GM19395 (cell line): ENCODE data around the gene KIF26A.
"Not testable (repeated sequence)": the region's sequence is repeated elsewhere in the genome, so short reads cannot be mapped to it uniquely, and the experiment has no call there.

Experiments
- ATAC-seq: cut with Tn5 transposase; IDR thresholded peaks from one replicate; pipeline ENCODE4 v1.9.1; 2021; ENCODE audit warnings: mild to moderate bottlenecking, moderate library complexity; ENCODE audit not compliant: unreplicated experiment

The KIF26A gene

DNA sequence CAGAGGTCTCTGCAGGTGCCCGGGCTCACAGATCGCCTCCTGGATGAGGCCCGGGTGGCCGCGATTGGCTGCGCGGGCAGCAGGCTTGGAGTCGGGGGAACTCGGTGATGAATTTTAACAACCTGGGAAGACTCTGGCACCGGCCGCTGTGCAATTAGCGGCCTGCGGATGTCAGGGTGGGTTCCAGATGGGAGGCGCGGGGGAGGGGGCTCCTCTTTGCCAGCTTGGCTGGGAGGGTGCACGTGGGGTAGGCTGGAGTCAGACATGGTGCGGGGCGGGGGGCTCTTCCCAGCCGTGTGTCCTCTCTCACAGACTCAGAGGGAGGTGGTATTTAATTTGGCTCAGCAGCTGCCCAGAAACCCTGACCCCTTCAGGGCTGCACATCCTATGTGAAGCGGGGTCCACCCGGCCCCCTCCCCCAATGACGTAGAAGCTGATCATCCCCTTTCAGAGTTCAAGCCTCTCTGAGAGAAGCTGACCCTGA, 81.4 kb downstream of the KIF26A start:
- ATAC-seq: no peak

DNA sequence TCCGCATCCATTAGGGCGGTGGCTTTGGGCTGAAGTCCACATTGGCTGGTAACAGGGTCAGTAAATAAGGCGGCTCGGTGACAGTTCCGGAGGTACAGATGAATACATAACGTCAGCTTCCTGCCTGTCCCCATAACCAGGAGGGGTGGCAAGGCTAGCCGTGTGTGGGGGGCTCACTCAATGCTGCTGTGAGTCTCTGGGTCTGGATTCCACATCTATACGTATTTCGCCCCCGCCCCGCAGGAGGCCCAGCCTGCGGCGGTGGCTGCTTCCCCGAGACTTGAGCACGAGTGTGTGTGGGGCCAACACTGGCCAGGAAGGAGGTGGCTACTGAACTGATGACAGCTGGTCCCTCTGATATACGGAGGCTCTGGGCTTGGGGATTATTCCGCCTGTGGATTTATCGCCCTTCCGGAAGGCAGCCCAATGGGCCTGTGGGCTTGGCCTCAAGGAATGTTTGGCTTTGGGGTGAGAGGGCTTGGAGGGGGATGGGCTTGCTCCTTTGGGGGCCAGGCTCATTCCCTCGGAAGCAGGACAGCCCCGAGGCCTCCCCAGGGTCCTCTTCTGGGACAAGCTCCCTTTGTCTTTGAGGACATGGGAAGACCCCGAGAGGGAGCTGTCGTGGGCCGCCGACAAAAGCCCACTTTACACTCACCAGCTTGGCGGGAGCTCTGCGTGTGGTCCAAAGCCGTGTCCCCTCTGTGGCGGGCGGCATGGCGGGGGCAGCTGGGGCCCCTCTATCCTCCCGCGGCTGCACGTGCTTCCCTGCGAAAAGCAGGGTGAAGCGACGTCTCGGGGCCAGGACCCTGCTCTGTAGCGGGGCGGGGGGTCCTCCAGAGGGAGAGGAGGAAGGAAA, 82.1 kb downstream of the KIF26A start:
- no peak for ATAC-seq

DNA sequence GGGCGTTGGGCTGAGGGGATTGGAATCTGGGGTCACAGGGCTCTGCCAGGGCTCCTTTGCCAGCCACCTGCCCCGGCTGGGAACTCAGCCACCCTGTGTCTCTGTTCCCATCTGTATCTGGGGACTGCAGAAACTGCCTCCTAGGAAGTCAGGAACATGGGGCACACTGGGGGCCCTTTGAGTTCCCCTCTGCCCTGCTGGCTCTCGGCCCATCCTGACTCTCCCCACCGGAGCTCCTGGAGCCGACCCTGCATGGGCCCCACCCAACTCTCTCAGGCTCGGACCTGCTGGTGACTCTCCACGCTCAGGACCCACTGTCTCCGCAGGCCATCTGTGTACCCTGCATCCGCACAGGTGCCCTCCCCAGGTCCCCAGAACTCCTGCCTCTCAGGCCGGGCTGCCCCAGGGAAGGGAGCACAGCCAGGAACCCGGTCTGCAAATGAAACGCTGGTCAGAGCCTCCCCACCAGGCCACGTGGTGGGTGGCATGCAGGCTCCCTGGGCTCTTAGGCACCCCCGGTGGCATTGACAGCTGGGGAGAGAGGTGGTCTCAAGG, 82.8 kb downstream of the KIF26A start:
- no peak for ATAC-seq

DNA sequence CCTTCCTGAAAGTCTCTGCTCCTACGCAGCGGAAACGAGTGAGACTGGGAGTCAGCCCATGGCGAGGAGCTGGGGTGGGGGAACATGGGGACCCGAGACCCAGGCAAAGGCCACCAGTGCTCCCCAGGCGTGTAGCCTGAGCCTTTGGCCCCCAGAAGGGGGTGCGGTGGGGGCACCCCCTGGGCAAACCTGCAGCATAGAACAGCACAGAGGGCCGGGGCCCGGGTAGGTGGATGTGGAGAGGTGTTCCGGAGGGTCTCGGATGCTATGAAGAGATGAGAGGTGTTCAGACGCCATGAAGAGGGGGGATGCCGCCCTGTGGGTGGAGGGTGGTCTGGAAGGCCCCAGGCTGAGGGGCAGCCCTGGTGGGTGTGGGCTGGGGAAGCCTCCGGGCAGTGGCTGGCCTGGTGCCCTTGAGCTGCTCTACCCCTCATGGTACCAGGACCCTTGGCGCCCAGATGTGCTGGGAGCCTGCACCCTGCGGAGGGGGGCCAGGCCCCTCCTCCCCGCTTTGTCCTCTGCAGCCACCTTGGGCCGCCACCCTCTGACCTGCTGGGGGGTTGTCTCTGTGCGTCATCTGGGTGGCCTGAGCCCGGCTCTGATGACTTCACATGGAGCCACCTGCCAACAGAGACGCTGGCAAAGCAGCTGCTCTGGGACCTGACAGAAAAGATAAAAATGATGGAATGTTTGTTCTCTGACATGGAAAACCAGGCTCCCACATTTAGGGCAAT, 83.4 kb downstream of the KIF26A start:
- ATAC-seq: no peak

DNA sequence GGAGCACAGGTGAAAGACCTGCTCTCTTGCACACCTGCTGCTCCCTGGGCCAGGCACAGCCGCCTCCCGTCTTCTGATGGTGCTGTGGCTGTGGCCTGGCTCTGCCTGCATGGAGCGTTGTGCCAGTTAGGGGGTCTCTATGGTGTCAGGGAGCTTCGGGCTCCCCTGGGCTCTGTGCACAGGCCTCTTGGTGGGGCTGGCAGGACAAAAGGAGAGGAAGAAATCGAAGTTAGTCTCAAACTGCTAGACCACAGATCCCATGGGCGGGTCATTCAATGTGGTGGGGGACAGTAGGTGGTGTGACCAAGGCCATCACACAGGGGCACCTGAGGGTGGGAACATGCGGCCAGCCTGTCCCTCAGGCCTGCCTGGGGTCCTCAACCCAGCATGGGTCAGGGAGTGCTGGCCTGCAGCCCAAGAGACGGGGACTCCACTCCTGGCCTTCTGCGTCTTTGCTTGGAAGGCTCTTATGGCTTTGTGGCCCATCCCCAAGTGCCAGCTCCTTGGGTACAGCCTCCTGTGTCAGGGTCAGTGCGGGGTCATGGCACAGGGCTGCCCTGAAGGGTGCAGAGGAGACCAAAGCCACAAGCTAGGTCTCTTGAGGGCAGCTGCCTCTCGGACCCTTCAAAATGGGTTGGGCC, 84.1 kb downstream of the KIF26A start:
- no peak for ATAC-seq

DNA sequence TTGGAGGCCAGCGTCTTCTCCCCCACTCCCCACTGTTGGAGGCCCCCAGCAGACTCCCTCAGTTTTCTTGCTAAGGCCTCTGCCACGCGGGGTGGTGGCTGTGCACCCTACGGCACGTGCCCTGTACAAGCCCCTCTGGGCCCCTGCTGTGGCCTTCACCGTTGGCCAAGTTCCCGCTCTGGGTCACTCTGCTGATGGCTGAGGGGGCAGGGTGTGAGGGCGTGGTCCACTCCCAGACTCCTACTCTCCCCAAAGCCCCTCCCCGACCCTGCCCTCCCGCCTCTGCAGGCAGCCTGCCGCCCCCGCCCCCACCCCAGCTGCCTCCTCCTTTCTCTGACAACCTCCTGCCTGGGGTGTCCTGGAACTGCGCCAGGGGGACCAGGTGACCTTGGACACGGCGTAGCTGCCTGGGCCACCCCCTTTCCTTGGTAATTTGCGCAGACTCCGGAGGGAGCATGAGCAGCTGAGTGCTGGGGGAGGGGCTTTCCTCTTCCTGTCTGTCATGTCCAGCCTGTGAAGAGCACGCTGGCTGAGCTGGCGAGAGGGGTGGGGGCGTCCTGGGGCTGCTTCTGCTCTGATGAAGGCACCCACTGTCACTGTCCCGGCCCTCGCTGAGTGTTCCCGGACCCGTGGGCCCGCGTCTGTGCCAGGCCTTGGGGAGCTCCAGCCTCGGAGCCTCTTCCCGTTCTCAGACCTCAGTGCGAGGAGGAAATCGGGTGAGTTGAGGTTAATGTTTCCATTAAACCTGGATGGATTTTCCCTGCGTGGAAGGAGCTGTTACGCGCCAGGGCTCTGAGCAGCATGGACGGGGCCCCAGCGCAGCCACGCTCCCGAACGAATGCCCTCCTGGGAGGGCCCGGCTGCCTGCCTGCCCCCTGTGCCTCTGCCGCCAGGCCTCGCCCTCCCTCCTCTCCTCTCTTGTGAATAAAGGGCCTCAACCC, 85.0 kb downstream of the KIF26A start:
- ATAC-seq: no peak

DNA sequence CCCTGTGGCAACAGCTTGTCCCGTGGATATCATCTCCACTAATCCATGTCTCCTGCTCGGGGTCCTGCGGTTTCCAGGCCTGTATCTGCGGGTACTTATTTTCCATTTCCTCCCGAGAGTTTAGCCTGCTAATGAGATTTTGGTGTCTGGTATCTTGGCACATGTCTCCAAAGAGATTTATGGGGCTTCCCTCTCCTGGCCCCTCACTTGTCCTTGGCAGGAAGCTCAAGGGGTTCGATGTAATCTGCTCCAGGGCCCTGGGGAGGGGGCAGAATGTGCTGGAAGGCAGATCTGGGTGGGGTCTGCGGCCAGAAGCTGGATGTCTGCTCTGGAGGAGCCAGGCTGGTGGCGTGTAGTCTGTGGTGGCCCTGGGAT, 85.7 kb downstream of the KIF26A start:
- no peak for ATAC-seq

DNA sequence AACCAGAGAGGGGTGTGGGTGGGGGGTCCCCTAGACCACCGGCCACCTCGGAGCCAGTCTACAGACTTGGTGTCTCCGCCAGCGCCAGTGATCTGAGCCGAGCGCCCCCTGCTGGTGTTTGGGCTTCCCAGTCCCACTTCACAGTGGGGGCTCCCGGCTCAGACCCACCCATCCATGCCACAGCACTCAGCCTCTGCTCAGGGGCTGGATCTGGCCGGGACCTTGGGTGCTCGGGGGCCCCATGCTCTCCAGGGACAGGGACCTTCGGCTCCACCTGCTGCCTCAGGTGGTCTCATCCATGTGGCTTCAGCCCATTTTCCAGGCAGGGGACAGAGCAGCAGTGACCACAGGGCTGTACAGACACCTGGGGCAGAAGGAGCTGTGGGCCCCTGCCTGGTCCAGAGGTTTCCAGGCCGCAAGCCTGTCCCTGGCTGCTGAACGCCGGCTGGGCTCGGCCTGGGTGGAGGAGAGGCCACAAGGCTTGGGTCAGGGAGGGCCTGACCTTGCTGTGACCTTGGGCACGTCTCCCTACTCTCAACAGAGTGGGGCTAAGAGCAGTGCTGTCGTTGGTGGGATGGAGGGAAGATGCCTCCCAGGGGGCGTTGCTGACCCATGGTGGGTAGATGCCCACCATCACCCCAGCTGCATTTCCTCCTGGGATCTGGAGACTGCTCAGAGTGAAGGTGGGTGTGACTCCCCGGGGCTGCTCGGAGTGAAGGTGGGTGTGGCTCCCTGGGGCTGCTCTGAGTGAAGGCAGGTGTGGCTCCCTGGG, 86.3 kb downstream of the KIF26A start:
- no peak for ATAC-seq

DNA sequence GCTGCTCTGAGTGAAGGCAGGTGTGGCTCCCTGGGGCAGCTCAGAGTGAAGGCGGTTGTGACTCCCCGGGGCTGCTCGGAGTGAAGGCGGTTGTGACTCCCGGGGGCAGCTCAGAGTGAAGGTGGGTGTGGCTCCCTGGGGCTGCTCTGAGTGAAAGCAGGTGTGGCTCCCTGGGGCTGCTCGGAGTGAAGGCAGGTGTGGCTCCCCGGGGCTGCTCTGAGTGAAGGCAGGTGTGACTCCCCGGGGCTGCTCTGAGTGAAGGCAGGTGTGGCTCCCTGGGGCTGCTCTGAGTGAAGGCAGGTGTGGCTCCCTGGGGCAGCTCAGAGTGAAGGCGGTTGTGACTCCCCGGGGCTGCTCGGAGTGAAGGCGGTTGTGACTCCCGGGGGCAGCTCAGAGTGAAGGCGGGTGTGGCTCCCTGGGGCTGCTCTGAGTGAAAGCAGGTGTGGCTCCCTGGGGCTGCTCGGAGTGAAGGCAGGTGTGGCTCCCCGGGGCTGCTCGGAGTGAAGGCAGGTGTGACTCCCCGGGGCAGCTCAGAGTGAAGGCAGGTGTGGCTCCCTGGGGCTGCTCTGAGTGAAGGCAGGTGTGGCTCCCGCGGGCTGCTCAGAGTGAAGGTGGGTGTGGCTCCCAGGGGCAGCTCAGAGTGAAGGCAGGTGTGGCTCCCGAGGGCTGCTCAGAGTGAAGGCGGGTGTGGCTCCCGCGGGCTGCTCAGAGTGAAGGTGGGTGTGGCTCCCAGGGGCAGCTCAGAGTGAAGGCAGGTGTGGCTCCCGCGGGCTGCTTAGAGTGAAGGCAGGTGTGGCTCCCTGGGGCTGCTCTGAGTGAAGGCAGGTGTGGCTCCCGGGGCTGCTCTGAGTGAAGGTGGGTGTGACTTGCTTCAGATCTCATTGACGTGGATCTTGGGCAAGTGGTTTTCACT, 87.1 kb downstream of the KIF26A start:
- ATAC-seq: not testable (repeated sequence)

DNA sequence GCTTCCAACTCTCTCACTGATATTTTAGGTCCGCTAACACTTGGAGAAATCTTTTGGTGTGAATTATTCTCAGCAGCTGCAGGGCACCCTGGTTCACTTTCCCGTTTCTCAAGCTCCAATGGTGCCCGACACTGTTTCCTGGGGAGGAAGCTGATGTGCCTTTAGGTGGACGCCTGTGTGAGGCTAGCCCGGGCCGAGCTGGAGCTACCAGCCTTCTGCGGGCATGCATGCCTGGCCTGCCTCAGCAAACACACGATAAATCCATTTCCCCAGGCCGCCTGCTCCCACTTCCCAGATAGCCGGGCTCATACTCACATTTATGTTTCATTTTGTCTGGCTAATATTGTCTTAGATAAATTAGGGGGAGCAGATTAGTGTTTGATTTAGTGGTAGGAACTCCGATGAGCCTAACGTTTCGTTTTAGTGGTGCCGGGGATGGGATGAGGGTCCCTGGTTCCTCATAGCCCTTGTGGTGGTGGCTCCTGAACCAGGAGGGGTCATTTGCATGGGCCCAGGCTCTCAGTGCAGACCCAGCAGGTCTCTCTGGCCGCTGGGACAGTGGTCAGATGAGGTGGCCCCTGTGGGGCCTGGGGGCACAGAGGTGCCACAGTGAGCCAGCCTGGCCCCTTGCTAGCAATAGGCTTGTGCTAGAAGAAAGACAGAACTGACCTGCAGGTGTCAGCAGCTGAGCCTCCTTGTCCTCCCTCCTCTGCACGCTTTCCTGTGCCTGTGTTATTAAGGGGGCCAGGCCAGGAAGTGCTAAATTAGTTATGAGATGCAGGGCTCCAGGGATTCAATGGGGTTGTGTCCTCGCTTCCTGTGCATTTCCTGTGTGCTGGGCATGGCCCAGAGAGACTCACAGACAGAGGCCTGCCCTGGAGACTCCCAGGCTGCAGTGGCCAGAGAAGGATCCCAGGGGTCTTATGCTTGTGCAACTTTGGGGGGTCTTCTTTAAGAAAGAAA, 88.3 kb downstream of the KIF26A start:
- ATAC-seq: no peak

DNA sequence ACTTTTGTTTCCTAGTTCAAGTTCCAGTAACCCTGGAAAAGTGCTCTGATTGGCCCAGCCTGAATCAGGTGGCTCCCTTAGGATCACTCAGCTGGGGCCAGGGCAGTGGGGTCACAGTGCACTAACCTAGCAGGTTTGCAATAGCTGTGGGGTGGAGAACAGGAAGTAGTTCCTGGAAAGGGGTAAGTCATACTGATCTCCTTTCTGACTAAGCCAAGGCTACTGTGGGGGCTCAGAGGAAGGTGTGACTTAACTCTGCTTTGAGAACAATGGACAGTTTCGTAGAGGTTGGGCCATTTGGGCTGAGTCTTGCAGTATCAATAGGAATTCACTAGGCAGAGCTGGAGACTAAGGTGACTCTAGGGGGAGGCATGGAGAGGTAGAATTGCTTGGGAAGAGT, 89.4 kb downstream of the KIF26A start:
- no peak for ATAC-seq

DNA sequence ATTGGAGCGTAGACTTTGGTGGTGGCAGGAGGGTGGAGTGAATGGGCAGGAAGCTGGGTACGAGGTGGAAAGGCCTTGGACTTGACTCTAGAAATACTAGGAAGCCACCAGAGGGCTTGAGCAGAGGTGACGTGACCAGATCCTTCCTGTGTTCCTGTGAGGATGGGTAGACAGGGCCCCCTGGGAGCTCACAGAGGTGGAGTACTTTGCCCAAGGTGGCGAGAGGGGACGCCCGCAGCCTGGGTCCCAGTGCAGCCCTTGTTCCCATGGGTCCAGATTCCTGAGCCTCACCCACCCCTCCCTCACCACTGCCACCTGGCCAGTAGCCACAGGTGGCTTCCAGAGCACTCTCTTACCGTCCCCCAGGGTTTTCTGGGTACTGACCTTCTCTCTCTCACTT, 89.8 kb downstream of the KIF26A start:
- ATAC-seq: no peak

DNA sequence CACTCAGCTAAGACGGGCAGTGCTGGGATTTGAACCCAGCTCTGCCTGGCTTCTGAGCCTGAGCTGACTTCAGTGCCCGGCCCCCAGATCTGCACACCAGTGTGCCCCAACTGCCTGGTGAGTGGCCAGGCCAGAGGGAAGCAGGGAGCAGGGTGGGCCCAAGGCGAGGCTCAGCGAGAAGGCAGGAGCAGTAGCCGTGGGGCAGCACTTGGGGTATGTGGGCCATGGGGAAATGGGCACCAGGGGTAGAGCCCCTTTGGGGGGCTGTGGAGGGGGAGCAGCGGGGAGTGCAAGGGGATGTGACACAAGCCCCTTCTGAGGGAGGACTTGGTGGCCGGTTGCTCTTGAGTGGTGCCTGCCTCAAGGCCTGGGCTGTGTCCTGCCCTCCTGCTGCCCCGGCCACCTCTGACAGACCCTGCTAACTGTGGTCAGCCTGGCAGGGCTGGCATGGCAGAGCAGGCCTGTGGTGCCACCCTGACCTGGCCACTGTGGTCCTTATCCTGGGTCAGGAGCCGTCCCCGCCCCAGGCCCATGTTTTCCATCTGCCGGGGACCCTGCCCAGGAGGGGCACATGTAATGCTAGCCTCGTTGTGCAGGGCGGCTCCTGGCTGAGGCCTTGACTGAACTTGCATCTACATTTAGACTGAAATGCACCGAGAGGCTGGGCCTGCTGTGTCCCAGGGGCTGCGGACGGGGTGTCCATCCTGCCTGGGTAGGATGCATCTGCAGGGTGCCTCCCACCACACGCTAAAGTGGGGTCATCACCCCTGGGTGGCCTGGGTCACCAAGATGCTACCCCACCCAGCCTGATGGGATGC, 90.5 kb downstream of the KIF26A start:
- no peak for ATAC-seq

DNA sequence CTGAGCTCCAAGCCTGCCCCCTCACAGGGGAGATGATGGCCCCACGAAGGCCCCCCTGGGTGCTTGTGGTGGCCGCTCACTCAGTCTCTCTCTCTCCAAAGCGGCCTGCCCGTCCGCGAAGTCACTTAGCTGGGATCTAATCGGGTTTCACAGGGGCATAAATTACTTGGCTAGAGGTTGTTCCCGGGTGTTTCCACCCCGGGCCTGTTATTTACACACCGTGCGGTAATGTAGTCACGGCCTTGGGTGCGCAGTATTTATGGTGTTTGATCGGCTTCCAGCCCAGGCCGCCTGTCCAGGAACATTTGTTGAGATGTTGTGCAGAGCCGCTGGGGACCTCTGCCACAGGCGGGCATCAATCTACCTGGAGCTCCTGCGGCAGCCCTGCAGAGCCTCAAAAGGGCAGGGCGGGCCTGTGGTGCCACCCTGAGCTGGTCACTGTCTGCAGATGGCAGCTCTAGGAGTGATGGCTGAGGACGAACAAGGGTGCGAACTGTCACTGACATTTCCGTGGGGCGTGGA, 91.2 kb downstream of the KIF26A start:
- no peak for ATAC-seq

DNA sequence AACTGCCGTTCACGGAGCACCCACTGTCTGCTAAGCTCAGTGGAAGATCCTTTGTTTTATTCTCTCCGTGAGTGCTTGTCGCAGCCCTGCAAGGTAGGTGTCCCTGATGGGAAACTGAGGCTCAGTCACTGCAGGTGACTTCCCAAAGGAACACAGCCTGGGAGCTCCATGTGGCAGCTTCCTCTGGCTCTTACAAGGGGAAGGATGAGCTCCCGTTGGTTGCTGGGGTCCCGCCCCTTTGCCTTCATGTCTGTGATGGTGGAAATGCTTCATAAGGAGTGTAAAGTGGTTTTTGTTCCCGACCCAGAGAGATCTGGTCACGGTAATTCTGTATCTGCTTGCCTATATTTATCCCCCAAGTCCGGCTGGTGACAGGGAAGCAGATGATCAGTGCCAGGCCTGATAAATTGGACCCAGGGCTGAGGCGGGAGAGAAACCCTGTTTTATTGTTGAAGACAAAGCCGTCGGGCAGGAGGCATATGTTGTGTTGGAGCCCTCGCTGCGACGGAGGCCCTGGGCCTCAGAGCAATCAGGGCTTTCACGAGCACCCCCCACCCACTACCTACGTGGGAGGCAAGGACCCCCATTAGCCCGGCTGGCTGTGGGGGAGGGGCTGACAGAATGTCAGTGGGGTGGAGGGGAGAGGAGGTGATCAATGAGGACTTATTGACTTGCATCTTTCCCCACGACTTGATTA, 91.9 kb downstream of the KIF26A start:
- ATAC-seq: no peak
